MM.1S (cell line): ENCODE measurements around the gene PIP4K2A.

Experiments used
- DNase-seq: peaks from one replicate; pipeline ENCODE4 v3.0.0-alpha.2; 2015
- H2AFZ ChIP-seq: fragments of 300-600 bp; sonication (generic); 2 replicates; pipeline ENCODE4 v1.6.0; 2016; ENCODE audit warnings: antibody characterized with exemption, low read length
- H3F3A ChIP-seq: fragments of 300-600 bp; sonication (generic); 2 replicates; pipeline ENCODE4 v1.6.1; 2016; ENCODE audit warnings: mild to moderate bottlenecking, antibody characterized with exemption, low read length, moderate library complexity, mixed read lengths; ENCODE audit not compliant: insufficient read depth
- H3K27ac ChIP-seq: fragments of 300-600 bp; sonication (generic); 2 replicates; pipeline ENCODE4 v1.5.1; 2016; ENCODE audit warnings: mild to moderate bottlenecking, low read length
- H3K27me3 ChIP-seq: fragments of 300-600 bp; sonication (generic); replicated peaks from 2 replicates; pipeline ENCODE4 v1.6.0; 2016; ENCODE audit warnings: low read length; ENCODE audit not compliant: insufficient read depth
- H3K36me3 ChIP-seq: fragments of 300-600 bp; sonication (generic); replicated peaks from 2 replicates; pipeline ENCODE4 v1.6.1; 2016; ENCODE audit warnings: mild to moderate bottlenecking, low read length, mixed read lengths; ENCODE audit not compliant: insufficient read depth
- H3K4me1 ChIP-seq: fragments of 300-600 bp; sonication (generic); 2 replicates; pipeline ENCODE4 v1.6.1; 2016; ENCODE audit warnings: low read length, mixed read lengths
- H3K4me2 ChIP-seq: fragments of 300-600 bp; sonication (generic); 2 replicates; pipeline ENCODE4 v1.6.0; 2016; ENCODE audit warnings: low read depth, low read length
- H3K4me3 ChIP-seq: fragments of 300-600 bp; sonication (generic); 2 replicates; pipeline ENCODE4 v1.5.1; 2016; ENCODE audit warnings: low read length, mixed read lengths
- H3K79me2 ChIP-seq: fragments of 300-600 bp; sonication (generic); 2 replicates; pipeline ENCODE4 v1.6.1; 2016; ENCODE audit warnings: mixed run types, low read length, mixed read lengths
- H3K9ac ChIP-seq: fragments of 300-600 bp; sonication (generic); 2 replicates; pipeline ENCODE4 v1.6.1; 2016; ENCODE audit warnings: low read length, mixed read lengths
- H3K9me2 ChIP-seq: fragments of 300-600 bp; sonication (generic); replicated peaks from 2 replicates; pipeline ENCODE4 v1.6.1; 2016; ENCODE audit warnings: mild to moderate bottlenecking, low read length, mixed read lengths; ENCODE audit not compliant: insufficient read depth
- H3K9me3 ChIP-seq: fragments of 300-600 bp; sonication (generic); replicated peaks from 2 replicates; pipeline ENCODE4 v1.6.1; 2016; ENCODE audit warnings: mild to moderate bottlenecking, low read length, mixed read lengths; ENCODE audit not compliant: insufficient read depth
- H4K20me1 ChIP-seq: fragments of 300-600 bp; sonication (generic); 2 replicates; pipeline ENCODE4 v1.6.1; 2016; ENCODE audit warnings: mild to moderate bottlenecking, low read length, moderate library complexity, mixed read lengths; ENCODE audit not compliant: insufficient read depth
- EZH2 ChIP-seq: fragments of 300-600 bp; sonication (generic); optimal IDR thresholded peaks from 2 replicates; pipeline ENCODE3; 2017; ENCODE audit warnings: low read depth, mild to moderate bottlenecking, antibody characterized with exemption, low read length, mixed read lengths
- EZH2phosphoT487 ChIP-seq: fragments of 300-600 bp; sonication (generic); IDR thresholded peaks from 2 replicates; pipeline ENCODE4 v1.6.1; 2018; ENCODE audit warnings: antibody characterized with exemption, low read length
- TF ChIP-seq, protein P1 (sequence below): fragments of 300-600 bp; sonication (generic); IDR thresholded peaks from 2 replicates; pipeline ENCODE4 v1.5.1; 2016; ENCODE audit warnings: antibody characterized with exemption, low read length, mixed read lengths

PIP4K2A gene

DNA sequence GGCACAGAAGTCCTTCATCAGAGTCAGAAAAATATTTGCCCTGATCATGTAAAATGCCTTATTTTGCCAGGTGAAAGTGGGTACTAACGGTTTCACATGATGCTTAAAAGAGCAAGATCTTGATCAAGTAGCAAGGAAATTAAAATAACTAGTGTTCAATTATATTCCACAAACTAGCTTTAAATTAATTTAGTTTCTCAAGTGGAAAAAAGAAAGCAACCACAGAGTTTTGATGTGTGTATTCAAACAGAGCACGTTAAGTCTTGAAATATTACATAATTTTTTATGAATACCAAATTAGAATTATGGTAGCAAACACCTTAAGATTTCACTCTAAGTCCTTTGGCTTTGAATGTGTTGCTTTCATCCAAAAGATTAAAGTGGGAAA lies 47.3 kb downstream of the PIP4K2A start:
- Histone ChIP-seq H3K27ac (no peak overlapping the region), H3K79me2 (peaks cover 81% of the 10 kb centered on the region), H3K4me2 (no peak overlapping the region), H3K36me3 (no peaks in the 10 kb centered on the region), H3K4me1 (no peaks in the 10 kb centered on the region), H3K9me2 (no peaks in the 10 kb centered on the region), H3K9me3 (no peaks in the 10 kb centered on the region), H3F3A (no peaks in the 10 kb centered on the region; the same call in 1 of the 2 replicates), H3K27me3 (no peaks in the 10 kb centered on the region), H2AFZ (no peak overlapping the region), H4K20me1 (no peaks in the 10 kb centered on the region; the same call in 1 of the 2 replicates), H3K9ac (no peak overlapping the region), H3K4me3 (no peak overlapping the region)
- TF ChIP-seq EZH2 (no peak), EZH2phosphoT487 (no peak)
- TF ChIP-seq, protein P1, sequence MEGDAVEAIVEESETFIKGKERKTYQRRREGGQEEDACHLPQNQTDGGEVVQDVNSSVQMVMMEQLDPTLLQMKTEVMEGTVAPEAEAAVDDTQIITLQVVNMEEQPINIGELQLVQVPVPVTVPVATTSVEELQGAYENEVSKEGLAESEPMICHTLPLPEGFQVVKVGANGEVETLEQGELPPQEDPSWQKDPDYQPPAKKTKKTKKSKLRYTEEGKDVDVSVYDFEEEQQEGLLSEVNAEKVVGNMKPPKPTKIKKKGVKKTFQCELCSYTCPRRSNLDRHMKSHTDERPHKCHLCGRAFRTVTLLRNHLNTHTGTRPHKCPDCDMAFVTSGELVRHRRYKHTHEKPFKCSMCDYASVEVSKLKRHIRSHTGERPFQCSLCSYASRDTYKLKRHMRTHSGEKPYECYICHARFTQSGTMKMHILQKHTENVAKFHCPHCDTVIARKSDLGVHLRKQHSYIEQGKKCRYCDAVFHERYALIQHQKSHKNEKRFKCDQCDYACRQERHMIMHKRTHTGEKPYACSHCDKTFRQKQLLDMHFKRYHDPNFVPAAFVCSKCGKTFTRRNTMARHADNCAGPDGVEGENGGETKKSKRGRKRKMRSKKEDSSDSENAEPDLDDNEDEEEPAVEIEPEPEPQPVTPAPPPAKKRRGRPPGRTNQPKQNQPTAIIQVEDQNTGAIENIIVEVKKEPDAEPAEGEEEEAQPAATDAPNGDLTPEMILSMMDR = no peak
- DNase-seq = no peak

DNA sequence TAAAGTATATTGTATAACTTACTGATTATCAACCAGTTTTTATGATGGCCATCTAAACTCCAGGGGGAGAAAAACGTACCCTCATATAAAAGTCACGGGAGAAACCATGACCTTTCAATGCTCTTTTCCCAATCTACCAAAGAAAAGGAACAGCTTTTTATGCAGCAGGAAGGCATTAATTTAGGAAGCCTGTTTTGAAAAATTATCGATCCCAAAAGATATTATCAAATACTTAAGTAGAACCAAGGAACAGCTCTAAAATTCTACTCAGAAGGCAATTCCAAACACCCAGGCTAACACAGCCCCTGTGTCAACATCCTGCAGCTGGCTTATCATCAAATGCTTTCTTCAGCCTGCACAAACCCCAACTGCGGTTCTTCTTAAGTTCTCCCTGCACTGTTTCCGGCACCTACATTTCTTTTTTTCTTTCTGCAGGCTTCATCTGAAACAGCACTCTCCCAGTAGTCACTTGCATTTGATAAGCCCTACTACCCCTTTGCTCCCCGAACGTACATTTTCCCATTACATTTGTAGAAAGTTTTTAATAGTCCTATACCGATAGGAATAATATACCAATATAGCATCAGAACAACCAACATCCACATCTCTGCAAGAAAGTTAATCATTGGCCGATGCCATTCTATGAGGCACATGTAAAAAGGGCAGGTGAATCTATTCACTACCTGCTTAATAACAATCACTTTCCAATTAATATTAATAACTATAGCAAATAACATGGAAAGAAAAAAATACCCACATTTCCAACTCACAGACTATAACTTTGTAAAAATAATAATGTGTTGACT lies 47.9 kb downstream of the PIP4K2A start:
- no peaks in the 10 kb centered on the region; the same call in 1 of the 2 replicates for H3F3A ChIP-seq
- no peaks in the 10 kb centered on the region for H3K36me3 ChIP-seq
- no peak overlapping the region for H3K27ac ChIP-seq
- no peaks in the 10 kb centered on the region for H3K27me3 ChIP-seq
- no peak overlapping the region for H2AFZ ChIP-seq
- TF ChIP-seq, protein P1 = no peak
- TF ChIP-seq EZH2 (no peak), EZH2phosphoT487 (no peak)
- no peaks in the 10 kb centered on the region for H3K9me2 ChIP-seq
- H3K4me3 ChIP-seq = no peak overlapping the region
- DNase-seq = no peak
- H4K20me1 ChIP-seq = no peaks in the 10 kb centered on the region; the same call in 1 of the 2 replicates
- no peaks in the 10 kb centered on the region for H3K4me1 ChIP-seq
- H3K9me3 ChIP-seq = no peaks in the 10 kb centered on the region
- H3K9ac ChIP-seq = no peak overlapping the region
- H3K79me2 ChIP-seq = peaks cover 78% of the 10 kb centered on the region
- no peak overlapping the region for H3K4me2 ChIP-seq

DNA sequence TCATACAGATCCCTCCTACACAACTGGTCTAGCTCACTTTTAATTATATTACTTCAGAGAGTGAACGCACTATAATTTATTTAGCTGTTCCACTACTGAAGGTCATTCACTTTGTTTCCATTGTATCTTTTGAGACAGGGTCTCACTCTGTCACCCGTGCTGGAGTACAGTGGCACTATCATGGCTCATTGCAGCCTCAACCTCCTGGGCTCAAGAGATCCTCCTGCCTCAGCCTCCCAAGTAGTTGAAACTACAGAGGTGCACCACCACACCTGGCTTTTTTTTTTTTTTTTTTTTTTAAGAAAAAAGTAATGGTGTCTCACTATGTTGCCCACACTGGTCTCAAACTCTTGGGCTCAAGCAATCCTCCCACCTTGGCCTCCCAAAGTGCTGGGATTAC lies 49.0 kb downstream of the PIP4K2A start:
- DNase-seq = no peak
- Histone ChIP-seq H3K27ac (no peak overlapping the region), H3K9me3 (no peaks in the 10 kb centered on the region), H3K4me2 (no peak overlapping the region), H2AFZ (no peak overlapping the region), H3K27me3 (no peaks in the 10 kb centered on the region), H3K9ac (no peak overlapping the region), H3K79me2 (peaks cover 73% of the 10 kb centered on the region), H3K9me2 (no peaks in the 10 kb centered on the region), H3F3A (no peaks in the 10 kb centered on the region; the same call in 1 of the 2 replicates), H4K20me1 (no peaks in the 10 kb centered on the region; the same call in 1 of the 2 replicates), H3K4me3 (no peak overlapping the region), H3K4me1 (no peaks in the 10 kb centered on the region), H3K36me3 (no peaks in the 10 kb centered on the region)
- TF ChIP-seq, protein P1 = no peak
- TF ChIP-seq EZH2 (no peak), EZH2phosphoT487 (no peak)
